ENCODE data around the gene COL2A1.

The COL2A1 gene

DNA sequence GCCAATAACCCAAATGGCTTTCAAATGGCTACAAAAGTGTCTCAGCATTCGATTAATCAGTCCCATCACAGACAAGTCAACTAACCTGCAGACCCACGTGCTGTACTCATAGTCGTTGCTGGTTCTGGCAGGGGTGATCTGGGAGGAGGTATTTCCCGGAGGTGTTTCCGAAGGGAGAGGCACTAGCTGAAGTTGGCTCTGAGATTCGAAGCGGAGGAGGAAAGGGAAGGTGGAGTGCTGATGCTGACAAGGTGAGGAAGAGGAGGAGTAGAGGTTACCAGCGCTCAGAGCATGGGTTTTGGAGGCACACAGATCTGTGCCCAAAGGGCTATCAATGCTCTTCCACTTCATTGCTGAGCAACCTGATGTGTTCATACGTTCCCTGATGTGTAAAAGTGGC lies 20.5 kb upstream of the COL2A1 start:
- peaks cover 19% of the 10 kb centered on the region for H3K27me3 Mint-ChIP-seq (ENCODE audit: low read depth, poor library complexity)
- H3K9me3 Mint-ChIP-seq = no peaks in the 10 kb centered on the region
- H3K36me3 Mint-ChIP-seq (ENCODE audit: low read depth) = no peaks in the 10 kb centered on the region
- H3K27ac Mint-ChIP-seq = no peak overlapping the region
- TF ChIP-seq CTCF (IDR thresholded peaks at IDR 0.05) = no peak
- peak overlapping the region; percentile 64 for H3K4me3 Mint-ChIP-seq
- DNase-seq = no peak
- peaks cover 91% of the 10 kb centered on the region for H3K4me1 Mint-ChIP-seq

- no peak for TF ChIP-seq CTCF (IDR thresholded peaks at IDR 0.05)
- Mint-ChIP-seq H3K27ac (no peak overlapping the region), H3K4me3 (peak overlapping the region; percentile 31), H3K9me3 (no peaks in the 10 kb centered on the region), H3K36me3 (ENCODE audit: low read depth) (no peaks in the 10 kb centered on the region), H3K27me3 (ENCODE audit: low read depth, poor library complexity) (peaks cover 30% of the 10 kb centered on the region), H3K4me1 (peaks cover 81% of the 10 kb centered on the region)
- DNase-seq = no peak
Measured at GRCh38 chr12:48023386-48023785, 19.1 kb upstream of the COL2A1 start.

DNA sequence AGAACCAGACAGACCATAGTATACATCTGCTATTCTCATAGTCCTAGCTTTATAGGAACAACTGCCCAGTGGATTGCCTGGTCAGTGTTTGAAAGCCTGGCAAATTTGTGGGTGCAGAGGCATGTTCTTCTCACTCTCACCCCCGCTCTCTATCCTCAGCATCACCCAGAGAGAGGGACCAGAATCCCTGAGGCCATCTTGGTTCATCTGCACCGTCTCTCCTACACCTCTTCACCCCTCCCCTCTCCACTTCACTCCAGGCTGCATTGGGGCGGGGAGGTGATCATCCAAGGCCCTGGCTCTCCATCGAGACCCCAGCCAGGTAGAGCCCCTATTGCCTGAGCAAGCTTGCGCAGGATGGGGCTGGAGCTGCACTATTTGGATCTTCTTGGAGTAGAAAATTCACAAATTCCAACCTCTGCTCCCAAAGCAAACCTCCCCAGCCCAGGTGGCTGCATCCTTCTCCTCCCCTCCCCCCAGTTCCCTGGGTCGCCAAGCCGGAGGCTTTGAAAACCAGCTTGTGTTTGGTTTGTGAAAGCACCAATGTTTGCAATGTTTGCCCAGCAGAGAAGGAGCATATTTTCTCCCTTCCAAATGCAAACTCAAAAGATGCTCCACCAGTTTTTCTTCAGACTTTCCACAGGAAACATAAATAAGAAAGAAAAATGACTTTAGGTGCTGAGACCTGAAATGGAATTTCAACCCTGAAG lies 18.6 kb upstream of the COL2A1 start:
- peak overlapping the region; percentile 31 for H3K4me3 Mint-ChIP-seq
- no peak for TF ChIP-seq CTCF (IDR thresholded peaks at IDR 0.05)
- peaks cover 80% of the 10 kb centered on the region for H3K4me1 Mint-ChIP-seq
- H3K36me3 Mint-ChIP-seq (ENCODE audit: low read depth) = no peaks in the 10 kb centered on the region
- DNase-seq = no peak
- no peaks in the 10 kb centered on the region for H3K9me3 Mint-ChIP-seq
- peaks cover 34% of the 10 kb centered on the region for H3K27me3 Mint-ChIP-seq (ENCODE audit: low read depth, poor library complexity)
- no peak overlapping the region for H3K27ac Mint-ChIP-seq

DNA sequence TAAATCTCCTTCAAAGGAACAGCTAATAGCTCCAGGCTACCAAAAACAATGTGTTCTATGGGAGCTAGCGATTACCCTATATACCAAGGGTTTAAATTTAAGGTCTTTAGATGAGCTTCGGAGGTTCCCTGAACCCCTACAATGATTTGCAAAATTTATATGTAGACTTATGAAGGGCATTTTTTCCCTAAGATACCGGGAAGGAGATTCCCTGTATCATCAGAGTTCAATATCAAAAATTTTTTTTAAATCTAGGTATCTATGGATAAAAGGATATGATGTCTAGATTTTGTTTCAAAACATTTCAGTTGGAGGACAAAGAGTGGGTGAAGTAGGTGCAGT lies 17.9 kb upstream of the COL2A1 start:
- Mint-ChIP-seq H3K4me1 (peaks cover 80% of the 10 kb centered on the region), H3K27me3 (ENCODE audit: low read depth, poor library complexity) (peaks cover 38% of the 10 kb centered on the region), H3K36me3 (ENCODE audit: low read depth) (no peaks in the 10 kb centered on the region), H3K9me3 (no peaks in the 10 kb centered on the region), H3K4me3 (no peak overlapping the region), H3K27ac (peak overlapping the region; percentile 44)
- no peak for TF ChIP-seq CTCF (IDR thresholded peaks at IDR 0.05)
- no peak for DNase-seq

DNA sequence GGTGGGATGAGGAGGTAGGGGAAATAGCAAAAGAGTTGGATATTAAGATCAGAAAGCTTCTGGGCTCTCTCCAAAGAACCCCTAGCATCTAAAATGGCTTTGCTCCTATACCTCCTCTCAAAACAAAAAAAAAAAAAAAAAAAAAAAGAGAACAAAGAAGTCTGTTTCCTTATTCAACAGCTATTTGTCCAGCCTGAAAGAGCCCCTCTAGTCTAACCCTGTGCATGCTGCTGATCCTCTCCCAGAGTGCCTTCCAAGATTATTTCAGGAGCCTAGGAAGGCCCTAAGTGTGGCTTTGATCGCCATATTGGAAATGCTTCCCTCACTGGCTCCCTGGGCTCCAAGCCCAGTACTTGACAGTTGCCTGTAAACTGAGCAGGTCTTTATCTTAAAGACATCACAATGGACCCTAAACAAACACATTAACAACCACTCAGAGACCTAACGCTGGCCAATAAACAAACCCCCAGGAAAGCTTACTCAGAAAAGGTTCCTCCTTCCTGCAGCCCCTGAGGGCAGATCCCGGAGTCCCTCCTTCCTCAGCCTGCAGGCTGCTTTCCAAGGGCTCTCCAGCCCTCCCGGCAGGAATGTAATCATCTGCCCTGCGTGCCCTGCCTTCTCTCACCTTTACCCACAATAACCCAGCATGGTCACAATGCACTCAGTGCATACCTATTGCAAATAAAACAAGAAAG lies 17.4 kb upstream of the COL2A1 start:
- Mint-ChIP-seq H3K27me3 (ENCODE audit: low read depth, poor library complexity) (peaks cover 44% of the 10 kb centered on the region), H3K4me1 (peaks cover 80% of the 10 kb centered on the region), H3K9me3 (no peaks in the 10 kb centered on the region), H3K36me3 (ENCODE audit: low read depth) (no peaks in the 10 kb centered on the region), H3K27ac (peak overlapping the region; percentile 44), H3K4me3 (no peak overlapping the region)
- no peak for TF ChIP-seq CTCF (IDR thresholded peaks at IDR 0.05)
- no peak for DNase-seq
